GM12865 (cell line): ENCODE data around the gene ZDHHC9.

Experiments
- DNase-seq: peaks from one replicate; pipeline ENCODE4 v3.0.0; 2010; ENCODE audit warnings: low read depth
- H3K4me3 ChIP-seq: 2 replicates; pipeline ENCODE4 v1.5.1; 2011; ENCODE audit warnings: mild to moderate bottlenecking, low read depth, low read length, control low read depth
- TF ChIP-seq, protein P1 (sequence below): IDR thresholded peaks from 2 replicates; pipeline ENCODE4 v1.5.1; 2011; ENCODE audit warnings: low read length, control low read depth, low read depth, inconsistent platforms; ENCODE audit not compliant: insufficient read depth; ENCODE audit errors: missing control alignments

Gene ZDHHC9

GRCh38 chrX:129773649-129774458, 69.8 kb downstream of the ZDHHC9 start:
- TF ChIP-seq, protein P1, sequence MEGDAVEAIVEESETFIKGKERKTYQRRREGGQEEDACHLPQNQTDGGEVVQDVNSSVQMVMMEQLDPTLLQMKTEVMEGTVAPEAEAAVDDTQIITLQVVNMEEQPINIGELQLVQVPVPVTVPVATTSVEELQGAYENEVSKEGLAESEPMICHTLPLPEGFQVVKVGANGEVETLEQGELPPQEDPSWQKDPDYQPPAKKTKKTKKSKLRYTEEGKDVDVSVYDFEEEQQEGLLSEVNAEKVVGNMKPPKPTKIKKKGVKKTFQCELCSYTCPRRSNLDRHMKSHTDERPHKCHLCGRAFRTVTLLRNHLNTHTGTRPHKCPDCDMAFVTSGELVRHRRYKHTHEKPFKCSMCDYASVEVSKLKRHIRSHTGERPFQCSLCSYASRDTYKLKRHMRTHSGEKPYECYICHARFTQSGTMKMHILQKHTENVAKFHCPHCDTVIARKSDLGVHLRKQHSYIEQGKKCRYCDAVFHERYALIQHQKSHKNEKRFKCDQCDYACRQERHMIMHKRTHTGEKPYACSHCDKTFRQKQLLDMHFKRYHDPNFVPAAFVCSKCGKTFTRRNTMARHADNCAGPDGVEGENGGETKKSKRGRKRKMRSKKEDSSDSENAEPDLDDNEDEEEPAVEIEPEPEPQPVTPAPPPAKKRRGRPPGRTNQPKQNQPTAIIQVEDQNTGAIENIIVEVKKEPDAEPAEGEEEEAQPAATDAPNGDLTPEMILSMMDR, result no peak
- H3K4me3 ChIP-seq, result peak overlapping the region; percentile 45
- peak; percentile 63 for DNase-seq

DNA sequence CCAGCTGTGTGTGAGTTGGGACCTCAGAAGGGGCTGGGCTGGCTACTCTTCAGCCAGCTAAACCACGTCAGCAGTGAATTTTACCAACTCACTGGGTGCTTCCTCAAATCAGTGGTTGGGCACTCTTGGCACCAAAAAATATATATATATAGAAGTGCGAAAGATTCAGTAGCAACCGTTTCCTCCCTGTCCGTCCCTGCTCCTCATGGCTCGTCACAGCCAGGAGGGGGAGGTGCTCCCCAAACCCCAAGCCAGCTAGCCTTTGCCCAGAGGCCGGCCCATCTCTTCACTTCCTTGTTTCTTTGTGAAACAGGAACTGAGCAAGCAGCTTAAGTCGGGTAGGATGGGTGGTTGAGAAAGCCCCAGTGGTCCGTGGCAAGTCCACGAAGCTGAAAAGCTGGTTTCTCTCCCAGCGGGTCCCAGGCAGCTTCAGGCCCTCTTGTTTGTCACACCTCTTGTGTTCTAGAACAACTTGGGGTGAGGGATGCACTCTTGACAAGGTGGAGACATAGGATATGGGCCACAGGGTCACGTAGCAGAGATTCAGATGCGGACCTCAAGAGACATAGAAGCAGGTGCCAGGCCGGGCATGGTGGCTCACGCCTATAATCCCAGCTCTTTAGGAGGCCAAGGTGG, 70.8 kb downstream of the ZDHHC9 start:
- peak; percentile 94 for DNase-seq
- peak overlapping the region; percentile 45 for H3K4me3 ChIP-seq
- TF ChIP-seq, protein P1, result no peak

GRCh38 chrX:129771266-129771995, 72.3 kb downstream of the ZDHHC9 start:
- DNase-seq, result peak; percentile 62
- TF ChIP-seq, protein P1, result no peak
- H3K4me3 ChIP-seq, result peak overlapping the region; percentile 7

DNA sequence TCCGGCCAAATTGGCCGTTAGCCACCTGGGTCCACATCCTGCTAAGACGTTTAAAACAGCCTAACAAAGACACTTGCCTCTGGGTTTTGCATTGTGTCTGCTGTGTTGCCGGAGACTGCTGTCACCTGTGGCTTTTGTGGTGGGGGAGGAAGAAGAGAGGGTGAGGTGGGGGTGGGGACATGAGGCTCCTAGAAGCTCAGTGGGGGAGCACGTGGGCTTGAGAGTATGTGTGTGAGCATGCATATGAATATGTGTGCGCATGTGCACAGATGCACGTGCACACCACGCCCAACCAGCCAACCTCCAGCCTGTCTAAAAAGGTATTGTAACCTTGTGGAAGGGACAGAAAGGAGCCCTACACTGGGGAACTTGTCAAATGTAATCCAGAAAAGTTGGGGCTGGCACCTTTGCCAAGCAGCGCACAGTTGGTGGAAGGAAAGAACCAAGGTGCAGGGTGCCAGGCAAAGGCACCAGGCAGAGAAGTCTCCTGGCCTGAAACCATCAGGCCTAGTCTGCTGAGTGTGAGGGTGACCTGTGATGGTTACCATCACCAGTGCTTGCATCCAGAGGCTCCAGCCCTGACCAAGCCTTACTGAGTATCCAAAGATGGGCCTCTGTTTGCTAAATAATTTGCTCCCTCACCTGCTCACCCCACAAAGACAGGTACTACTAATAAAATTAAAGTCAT, 74.1 kb downstream of the ZDHHC9 start:
- peak; percentile 95 for DNase-seq
- TF ChIP-seq, protein P1, result no peak
- peak overlapping the region; percentile 20 for H3K4me3 ChIP-seq

GRCh38 chrX:129768586-129769466, 74.9 kb downstream of the ZDHHC9 start:
- DNase-seq, result no peak
- H3K4me3 ChIP-seq, result peak overlapping the region; percentile 20
- TF ChIP-seq, protein P1, result no peak

- TF ChIP-seq, protein P1, result no peak
- H3K4me3 ChIP-seq, result no peak overlapping the region
- no peak for DNase-seq
Measured at GRCh38 chrX:129768186-129768585, 75.5 kb downstream of the ZDHHC9 start.
